HG02885 (cell line): ENCODE results near the gene DSCAML1.
"Not testable (repeated sequence)": the region's sequence is repeated elsewhere in the genome, so short reads cannot be mapped to it uniquely, and the experiment has no call there.

ENCODE experiments used
- ATAC-seq: cut with Tn5 transposase; IDR thresholded peaks from one replicate; pipeline ENCODE4 v1.9.1; 2021; ENCODE audit warnings: mild to moderate bottlenecking; ENCODE audit not compliant: unreplicated experiment, poor library complexity

The DSCAML1 gene

DNA sequence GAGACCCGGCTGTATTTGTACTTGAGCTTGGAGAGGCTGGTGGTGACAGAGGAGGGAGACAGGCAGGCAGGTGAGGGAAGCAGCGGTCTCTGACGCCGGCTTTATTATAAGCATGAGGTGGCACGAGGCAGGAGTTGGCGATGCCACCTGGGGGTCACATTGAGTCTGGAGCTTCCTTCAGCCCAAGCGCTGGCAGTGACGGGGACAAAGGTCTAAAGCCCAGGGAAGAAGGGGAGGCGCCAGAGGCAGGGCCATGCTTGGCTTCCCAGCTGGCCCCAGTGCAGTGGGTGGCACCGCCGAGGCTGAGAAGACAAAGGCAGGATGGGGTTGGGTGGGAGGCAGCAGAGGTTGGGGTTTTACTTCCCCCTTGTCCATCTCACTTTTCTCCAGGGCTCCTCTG, 23.1 kb upstream of the DSCAML1 start:
- ATAC-seq = no peak

DNA sequence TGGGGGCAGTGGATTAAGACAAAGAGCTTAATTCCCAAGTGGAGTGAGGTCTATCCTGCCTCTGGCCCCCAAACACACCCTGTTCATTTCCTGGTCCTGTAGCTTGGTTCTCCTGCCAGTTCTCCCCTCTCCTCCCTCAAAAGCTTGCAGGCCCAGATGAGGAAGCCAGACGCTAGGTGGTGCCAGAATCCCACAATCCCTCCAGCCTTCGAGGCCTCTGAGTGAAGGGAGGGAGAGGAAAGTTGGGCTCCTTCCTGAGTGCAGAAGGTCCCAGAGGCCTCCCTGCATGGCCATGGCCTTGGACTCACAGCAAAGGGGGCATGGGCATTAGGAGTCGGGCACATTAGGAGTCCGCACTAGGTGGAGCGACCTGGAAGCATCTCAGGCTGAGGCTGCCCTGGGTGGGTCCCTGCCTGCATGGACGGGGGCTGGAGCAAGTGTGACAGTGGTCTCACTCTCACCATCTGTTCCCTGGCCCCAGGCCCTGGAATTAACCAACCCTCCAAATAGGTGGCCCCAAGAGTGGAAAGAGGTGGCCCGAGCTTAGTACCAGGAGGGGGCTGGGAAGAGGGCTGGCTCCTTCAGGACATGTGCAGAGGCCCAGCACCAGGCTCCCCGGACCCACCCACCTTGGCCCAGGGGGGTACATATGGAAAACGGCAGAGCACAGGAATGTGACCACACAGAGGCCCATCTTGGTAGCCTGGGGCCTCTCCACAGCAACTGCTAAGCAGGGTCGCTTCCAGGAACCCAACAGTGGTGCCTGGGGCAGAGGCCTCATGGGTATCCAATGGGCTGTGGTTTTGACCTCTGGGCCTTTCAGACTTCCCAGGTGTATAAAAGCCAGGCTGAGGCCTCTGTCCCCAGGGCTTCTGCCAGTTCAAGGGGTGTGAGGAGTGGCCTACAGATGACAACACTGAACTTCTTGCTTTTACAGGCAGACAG, 22.4 kb upstream of the DSCAML1 start:
- ATAC-seq = no peak

DNA sequence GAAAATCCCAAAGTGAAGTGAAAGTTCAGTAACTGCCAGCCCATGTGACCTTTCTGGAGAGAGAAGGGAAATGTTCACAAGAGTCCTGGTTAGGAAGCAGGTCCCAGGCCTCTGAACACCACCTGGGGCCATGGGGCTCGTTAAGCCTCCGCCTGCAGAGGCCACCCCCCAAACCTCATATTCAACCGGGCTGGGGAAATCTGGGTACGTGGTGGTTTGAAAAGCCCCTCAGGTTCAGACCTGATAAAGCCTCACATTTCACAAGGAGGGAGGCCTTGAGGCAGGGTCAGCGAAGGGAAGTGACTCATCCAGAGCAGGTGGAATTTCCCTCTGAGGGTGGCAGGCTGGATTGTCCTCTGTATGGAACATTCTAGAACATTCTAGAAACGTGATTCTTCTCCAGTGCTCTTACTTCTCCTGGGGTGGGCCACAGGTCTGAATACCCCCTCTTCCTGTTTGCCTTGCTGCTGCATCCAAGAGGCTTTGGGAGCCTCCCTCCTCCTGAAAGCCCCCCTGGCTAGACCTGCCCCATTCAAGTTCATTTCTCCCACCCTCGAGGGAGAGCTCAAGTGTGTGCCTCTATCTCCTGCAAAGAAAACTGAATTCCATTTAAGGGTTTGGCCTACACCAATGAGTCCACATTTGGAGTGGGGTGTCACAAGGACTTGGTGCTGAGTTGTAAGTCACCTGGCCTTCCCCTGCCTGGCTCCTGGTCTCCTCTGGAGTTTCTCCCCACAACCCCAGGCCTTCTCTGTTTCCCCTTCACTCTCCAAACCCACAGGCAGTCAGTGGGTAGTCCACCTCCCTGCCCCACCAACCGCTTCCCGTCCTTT, 21.2 kb upstream of the DSCAML1 start:
- no peak for ATAC-seq

DNA sequence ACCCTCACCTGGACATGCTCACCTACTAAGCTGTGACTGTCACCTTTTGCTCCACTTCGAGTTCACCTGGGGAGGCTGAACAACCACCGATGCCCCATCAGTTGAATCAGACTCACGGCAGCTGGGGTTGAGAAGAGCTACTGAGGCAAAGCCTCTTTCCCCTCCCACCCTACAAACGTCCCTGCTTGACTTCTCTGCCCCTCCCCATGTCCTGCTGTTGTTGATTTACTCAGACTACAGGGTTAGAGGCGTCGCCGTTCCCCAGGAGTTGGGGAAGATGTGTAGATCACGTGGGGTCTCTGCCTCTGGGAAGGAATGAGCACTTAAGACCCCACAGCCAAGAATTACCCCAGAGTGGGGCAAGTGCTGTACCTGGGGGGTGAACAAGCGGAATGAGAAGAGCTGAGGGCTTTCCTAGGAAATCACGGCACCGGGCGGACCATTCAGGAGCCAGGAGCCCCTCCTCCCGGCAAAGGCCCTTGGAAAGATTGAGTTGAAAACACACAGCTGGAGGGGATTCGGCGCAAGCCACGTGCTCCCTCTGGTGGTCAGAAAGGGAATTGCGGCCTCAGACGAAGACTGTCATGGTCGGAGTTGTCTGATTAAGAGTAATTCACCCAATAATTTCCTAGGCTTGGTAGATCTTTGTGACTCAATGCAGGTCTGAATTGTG, 20.5 kb upstream of the DSCAML1 start:
- ATAC-seq = no peak

DNA sequence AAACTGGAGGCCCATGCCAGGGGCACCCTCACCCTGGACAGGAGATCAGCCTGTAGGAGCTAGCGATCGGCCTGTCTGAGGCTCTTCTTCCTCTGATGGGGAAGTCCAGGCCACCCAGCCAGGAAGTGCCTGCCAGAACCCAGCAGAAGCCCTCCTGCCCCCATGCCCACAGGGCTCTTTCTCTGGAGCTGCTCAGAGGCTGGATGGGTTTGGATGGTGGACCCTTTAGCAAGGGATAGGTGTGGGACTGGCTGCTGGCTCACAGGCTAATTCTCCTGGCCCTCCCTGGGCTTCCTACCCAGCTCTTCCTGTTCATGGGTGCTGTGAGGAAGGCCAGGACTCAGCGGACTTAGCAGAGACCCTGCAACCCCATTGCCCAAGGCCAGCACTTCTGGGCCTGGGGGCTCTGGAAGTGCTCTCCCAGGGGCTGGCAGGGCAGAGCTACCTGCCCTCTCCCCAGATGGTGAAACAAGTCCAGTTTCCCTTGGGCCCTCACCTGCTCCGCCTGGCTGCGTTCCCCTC, 19.9 kb upstream of the DSCAML1 start:
- no peak for ATAC-seq

DNA sequence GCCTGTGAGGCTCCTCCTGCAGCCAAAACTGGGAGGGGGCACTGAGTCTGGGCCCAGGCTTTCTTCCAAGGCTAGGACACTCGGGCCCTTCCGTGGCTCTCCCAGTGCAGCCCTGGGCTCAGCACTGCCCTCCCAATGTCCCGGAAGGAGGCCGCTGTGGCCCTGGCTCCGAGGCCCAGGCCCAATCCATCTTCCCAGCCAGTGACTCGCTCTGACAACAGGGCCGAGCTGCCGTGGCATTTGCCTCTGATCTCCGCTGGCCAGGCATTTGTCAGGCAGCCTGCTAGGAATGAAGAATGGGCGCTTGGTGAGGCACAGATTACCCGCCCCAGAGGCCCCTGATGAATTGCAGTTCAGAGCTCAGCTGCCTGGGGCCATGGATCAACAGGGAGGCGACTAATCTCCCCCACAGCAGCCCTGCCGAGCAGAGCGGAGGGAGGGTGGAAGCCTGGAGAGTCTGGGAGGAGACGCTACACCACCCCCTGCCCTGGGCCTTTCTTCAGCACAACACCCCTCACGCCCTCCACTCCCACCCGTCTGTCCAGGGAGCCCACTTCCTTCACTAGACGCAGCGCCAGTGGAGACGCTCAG, 19.2 kb upstream of the DSCAML1 start:
- ATAC-seq = no peak

DNA sequence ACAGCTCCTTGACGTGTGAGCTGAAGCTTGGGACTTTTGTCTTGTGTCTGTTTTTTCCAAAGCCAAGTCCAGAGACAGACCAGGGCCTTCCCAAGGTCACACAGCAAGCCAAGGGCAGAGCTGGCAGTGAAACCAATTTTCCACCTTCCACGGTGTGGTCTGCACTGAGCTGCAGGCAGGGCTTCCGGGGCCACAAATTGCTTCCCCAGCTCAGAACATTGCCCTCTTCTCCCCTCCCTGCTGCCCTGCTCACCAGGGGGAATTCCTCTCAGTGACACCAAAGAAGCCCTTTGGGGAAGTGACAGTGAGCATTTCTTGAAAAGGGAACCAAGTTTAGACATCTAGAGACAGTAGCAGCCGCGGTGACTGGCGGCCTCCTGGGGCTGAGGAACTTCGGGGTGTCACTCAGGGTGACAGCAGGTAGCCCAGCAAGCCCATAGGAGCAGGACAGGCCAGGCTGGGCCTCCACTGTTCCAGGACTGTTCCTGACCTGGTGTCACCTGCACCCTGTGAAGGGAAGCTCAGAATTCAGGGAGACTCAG, 18.3 kb upstream of the DSCAML1 start:
- ATAC-seq = peak; percentile 79

DNA sequence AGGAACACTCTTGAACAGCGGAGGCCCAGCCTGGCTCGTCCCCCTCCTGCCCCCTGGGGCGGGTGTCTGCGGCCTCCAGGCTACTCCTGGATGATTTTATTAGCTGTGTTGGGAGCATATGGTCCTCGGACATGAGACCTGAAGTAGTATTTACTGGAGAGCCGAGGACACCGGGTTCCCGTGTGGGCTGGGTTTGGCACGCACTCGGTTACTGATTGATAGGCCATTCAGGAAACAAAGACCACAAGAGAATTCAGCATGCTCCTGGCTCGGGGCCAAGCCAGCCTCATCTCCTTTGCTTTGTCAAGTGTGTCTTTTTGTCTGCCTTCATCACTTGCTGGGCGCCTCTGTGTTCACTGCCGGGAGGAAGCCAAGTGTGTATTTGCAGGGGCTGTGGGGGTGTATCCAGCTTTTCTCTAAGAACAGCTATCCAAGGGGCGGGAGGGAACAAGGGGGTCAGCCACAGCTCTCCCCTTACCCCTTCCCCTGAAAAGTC, 17.8 kb upstream of the DSCAML1 start:
- ATAC-seq = peak; percentile 41

DNA sequence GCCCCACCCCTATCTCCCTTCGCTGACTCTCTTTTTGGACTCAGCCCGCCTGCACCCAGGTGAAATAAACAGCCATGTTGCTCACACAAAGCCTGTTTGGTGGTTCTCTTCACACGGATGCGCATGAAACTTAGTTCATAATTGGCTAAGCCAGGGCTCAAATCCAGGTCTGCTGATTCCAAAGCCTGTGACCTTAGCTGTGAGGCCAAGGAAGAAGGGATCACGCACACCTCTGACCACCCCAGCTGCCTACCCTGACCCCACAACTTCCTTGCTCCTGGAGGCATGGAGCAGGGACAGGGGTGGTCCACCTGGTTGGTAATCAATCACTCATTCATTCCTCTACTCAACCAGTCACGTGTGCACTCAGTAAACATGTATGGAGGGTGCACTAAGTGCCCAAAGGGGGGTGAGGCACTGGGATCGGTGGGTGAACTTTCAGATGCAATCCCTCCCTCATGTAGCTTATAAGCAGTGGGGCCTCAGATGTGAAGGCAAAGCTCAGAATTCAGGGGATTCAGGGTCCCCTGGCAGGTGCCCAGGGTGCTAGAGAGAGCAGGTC, 17.3 kb upstream of the DSCAML1 start:
- ATAC-seq = no peak

DNA sequence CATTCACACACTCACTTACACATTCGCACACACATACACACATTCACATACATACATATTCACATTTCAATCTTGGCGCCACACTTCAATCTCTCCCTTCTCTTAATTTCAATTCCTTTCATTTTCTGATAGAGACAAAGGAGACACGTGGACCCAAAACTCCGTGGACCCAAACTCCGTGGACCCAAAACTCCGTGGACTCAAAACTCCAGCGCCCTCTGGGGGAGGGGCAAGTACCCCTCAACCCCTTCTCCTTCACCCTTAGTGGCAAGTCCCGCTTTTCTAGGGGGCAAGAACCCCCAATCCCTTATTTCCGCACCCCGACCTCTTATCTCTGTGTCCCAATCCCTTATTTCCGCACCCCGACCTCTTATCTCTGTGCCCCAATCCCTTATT, 13.0 kb upstream of the DSCAML1 start:
- not testable (repeated sequence) for ATAC-seq

DNA sequence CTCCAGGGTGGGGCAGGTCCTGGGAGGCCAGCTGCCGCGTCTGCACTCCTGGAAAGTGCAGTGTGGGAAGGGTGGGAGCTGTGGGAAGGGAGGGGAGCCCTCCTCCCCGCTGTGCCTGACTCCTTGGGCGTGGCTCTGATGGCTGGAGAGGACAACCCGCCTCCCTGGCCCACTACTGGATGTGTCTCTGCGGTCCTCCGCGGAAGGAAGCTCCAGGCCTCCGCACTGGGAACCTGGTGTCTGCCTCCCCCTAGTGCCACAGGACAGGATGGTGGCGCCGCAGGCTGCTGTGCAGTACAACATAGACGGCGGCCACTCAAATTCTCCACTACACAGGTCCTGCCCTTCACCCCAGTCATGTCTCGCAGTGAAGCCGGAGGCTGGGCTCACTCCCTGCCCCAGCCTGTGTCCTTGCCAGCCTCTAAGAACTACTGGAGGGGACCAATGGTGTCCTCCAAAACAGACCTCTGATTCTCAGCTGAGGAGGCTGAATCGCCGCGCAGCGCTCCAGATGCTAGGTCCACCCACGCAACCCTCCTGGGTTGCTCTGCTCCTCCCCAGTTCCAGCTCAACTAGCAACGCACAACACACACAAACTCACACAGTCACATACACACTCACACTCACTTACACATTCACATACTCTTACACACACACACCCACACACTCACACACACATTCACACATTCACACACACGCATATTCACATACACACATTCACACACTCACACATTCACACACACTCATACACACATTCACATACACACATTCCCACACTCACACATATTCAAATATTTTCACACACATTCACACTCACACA, 12.4 kb upstream of the DSCAML1 start:
- no peak for ATAC-seq

DNA sequence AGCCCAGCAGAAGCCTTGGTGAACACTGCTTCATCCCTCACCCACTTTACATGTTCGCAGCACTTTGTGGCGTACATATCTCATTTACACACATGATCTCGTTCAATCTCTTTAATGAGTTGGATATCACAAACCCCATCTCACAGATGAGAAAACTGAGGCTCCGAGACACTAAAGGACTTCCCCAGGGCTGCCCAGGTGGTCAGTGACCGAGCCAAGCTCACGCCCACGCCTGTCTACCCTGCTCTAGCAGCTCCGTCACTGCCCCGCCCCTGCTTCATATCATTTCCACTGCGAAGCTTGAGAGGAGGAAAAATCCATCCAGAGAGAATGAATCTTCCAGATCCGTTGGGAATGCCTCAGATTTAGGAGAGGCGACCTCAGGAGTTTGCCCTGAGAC, 11.8 kb upstream of the DSCAML1 start:
- ATAC-seq = no peak

DNA sequence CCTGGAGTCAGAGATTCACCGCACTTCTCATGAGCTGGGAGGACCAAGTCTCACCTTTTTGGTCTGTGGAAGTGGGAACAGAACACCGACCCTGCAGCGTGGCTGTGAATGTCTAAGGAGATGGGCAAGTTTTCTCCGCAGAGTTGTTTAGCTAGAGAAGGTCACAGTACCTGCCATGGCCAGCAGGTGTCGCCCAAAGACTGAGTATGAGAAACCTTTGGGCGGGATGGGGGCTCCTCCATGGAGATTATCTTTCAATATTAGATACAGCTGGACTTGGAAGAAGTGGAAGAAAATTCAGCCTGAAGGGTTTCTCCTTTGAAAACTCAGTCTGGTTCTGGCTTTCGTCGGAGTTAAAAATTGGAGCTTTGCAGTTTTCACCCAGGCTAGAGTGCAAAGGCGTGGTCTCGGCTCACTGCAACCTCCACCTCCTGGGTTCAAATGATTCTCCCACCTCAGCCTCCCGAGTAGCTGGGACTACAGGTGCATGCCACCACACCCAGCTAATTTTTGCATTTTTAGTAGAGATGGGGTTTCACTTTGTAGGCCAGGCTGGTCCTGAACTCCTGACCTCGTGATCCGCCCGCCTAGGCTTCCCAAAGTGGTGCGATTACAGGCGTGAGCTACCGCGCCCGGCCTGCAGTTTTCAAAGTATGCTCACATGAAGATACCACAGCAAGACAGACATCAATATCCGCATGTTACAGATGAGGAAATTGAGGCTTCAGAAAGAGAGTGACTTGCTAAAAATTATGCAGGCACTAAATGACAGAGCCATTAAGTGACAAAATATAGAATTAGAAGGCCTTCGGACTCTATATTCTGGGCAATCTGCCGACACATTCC, 10.7 kb upstream of the DSCAML1 start:
- ATAC-seq = no peak

DNA sequence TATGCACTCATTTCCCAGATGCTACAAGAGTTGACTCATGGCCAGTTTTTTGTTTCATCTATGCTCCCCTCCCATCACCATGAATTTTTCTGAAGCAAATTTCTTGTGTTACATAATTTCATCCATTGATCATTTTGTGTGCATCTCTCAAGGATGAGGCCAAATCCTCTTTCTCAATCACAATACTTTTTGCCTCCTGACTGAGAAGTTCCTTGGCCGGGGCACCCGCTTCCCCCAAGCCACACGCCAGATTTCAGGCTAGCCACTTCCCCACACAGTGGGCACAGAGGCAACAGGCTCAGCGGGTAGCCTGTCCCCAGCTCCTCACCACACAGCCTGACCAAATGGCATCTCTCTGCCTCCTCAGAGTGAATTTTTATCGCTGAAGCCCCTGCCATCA, 9.8 kb upstream of the DSCAML1 start:
- ATAC-seq = no peak

DNA sequence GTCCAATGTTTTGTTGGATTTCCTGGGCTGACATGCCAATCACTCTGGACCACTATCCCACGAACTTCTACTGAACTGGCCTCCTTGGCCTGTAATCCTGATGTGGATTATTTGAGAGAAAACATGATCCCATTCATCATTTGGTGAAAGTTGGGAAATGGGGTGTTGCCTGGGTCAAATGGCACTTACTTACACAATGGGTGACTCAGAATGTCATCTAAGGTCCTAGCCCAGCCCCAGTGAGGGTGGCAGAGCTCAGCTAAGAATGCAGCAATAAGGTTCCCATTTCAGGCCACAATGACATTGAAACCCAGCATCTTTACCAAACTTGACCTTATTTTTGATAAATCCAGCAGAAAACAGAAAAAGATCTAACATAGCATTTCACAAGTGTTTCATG, 8.0 kb upstream of the DSCAML1 start:
- no peak for ATAC-seq

DNA sequence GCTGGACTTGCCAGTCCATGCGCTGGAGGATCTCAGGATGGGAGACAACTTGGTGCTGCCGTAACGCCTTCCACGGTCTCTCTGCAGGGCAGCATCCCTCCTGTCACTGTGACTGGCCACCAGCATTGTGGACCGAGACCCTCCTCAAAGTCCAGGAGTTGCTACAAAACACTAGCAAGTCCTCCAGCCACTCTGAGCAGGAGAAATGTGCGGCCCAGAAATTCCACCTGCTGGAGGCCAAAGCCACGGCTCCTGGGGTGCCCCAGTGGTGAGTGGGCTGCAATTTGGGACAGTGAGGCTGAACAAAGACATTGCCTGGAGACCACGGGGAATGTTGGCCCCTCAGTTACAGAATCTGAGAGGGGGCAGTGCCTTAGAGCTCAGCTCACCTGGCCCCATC, 6.9 kb upstream of the DSCAML1 start:
- no peak for ATAC-seq

DNA sequence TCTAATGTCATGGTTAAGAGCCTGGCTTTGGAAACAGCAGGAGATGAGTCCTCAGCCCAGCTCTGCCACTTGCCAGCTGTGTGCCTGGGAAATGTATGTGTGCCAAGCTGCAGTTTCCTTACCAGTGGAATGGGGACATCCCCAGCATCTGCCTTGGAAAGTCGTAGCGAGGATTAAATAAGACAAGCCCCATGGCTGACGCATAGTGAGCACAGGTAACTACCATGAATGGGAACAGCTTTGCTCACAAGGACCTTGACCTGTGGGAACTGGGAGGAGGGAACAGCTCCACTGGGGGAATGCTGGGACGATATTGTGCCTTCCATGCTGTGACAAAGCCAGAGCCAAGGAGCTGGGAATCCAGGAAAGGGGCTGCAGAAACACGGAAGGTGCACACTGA, 2.6 kb upstream of the DSCAML1 start:
- no peak for ATAC-seq

DNA sequence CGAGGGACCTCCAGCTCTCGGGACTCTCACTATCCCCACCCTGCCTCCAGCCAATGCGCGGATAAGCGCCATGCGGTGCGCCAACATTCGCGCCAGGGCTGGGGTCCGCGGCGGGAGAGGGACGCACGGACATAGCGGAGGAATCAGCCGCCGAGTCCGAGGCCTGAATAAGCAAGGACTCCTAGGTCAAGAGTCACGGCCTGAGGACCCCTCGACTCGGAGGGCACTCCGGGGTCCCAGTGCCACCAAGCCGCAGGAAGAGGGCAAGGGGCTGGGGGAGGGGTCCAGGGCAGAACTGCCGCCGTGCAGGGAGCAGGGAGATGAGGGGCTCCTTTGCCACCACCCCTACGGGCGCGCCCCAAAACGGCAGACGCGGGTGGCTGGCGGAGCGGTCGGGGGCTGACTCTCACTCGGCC, 552 bp downstream of the DSCAML1 start:
- no peak for ATAC-seq
